LNCaP clone FGC (cell line): ENCODE measurements around the gene BTBD9.
A peak's percentile ranks its signal among the peaks of the same experiment; 100 is the strongest.

Experiments
- DNase-seq: peaks from one replicate; pipeline ENCODE4 v3.0.0-alpha.2; 2011; ENCODE audit warnings: low read depth
- H3K4me3 ChIP-seq: 2 replicates; pipeline ENCODE4 v1.5.1; 2011; ENCODE audit warnings: mild to moderate bottlenecking, low read depth, low read length, control low read depth
- CTCF ChIP-seq: IDR thresholded peaks from 2 replicates; pipeline ENCODE4 v1.5.1; 2012; ENCODE audit warnings: mild to moderate bottlenecking; ENCODE audit not compliant: control insufficient read depth, insufficient read depth; ENCODE audit errors: extremely low read depth

BTBD9 gene

GRCh38 chr6:38518511-38519304, 121.0 kb downstream of the BTBD9 start:
- DNase-seq, result no peak
- H3K4me3 ChIP-seq, result no peak overlapping the region
- no peak for TF ChIP-seq CTCF

- peak; percentile 18 for DNase-seq
- no peak overlapping the region for H3K4me3 ChIP-seq
- no peak for TF ChIP-seq CTCF
These were observed 122.7 kb downstream of the BTBD9 start for GRCh38 chr6:38517005-38517404.

- TF ChIP-seq CTCF, result no peak
- H3K4me3 ChIP-seq, result no peak overlapping the region
- DNase-seq, result no peak
These were observed 125.3 kb downstream of the BTBD9 start for GRCh38 chr6:38514399-38514798.

GRCh38 chr6:38512211-38512610, 127.5 kb downstream of the BTBD9 start:
- DNase-seq, result no peak
- TF ChIP-seq CTCF, result no peak

GRCh38 chr6:38510205-38510604, 129.5 kb downstream of the BTBD9 start:
- no peak overlapping the region for H3K4me3 ChIP-seq
- no peak for DNase-seq
- no peak for TF ChIP-seq CTCF

More at GRCh38 chr6:38512211-38512610, 127.5 kb downstream of the BTBD9 start:
- H3K4me3 ChIP-seq, result no peak overlapping the region

GRCh38 chr6:38509713-38510112, 130.0 kb downstream of the BTBD9 start:
- TF ChIP-seq CTCF, result no peak
- no peak overlapping the region for H3K4me3 ChIP-seq
- no peak for DNase-seq

- no peak for TF ChIP-seq CTCF
- DNase-seq, result peak; percentile 38
- H3K4me3 ChIP-seq, result no peak overlapping the region
These were observed 130.8 kb downstream of the BTBD9 start for GRCh38 chr6:38508894-38509293.
